ENCODE measurements around the gene RPL3. TPM values are rescaled to one million over a fixed set of nuclear protein-coding genes. Genes with fewer than 3 reads are reported as not detected.

Gene RPL3
- total and polyA plus RNA-seq, 7 experiments from 2014 or later = 1,611 to 5,509 (median 3,848) TPM

Other genes with a start within 250 kb of the RPL3 start
- 10 to 100 TPM; 18.5 to 93.2 (median 21.0) TPM for gene APOBEC3G, start 242.3 kb downstream of the RPL3 start, total RNA-seq
- 10 to 100 TPM; 22.9 to 32.7 TPM for gene APOBEC3G, start 242.3 kb downstream of the RPL3 start, polyA plus RNA-seq
- 10 to 100 TPM in 1 of 5 experiments, 1 to 10 TPM in 1, under 1 TPM in 2, not detected in 1; 0.29 to 31.3 (median 1.5) TPM for gene APOBEC3H, start 222.4 kb downstream of the RPL3 start, total RNA-seq
- not detected for gene APOBEC3H, start 222.4 kb downstream of the RPL3 start, polyA plus RNA-seq
- gene CBX7, start 166.9 kb downstream of the RPL3 start, total RNA-seq = 100 to 1,000 TPM in 2 of 5 experiments, 10 to 100 TPM in 3; 14.2 to 164 (median 76.9) TPM
- gene CBX7, start 166.9 kb downstream of the RPL3 start, polyA plus RNA-seq = 10 to 100 TPM; 24.1 to 32.7 TPM
- 1 to 10 TPM in 4 of 5 experiments, under 1 TPM in 1; 0.56 to 9.5 (median 2.3) TPM for gene PDGFB, start 74.6 kb downstream of the RPL3 start, total RNA-seq
- gene PDGFB, start 74.6 kb downstream of the RPL3 start, polyA plus RNA-seq = 1 to 10 TPM; 1.4 to 5.8 TPM
- gene SYNGR1, start 30.4 kb upstream of the RPL3 start, total RNA-seq = 1 to 10 TPM in 2 of 5 experiments, under 1 TPM in 3; 0.12 to 7.0 (median 0.92) TPM
- gene SYNGR1, start 30.4 kb upstream of the RPL3 start, polyA plus RNA-seq = 1 to 10 TPM; 1.9 to 2.5 TPM
- 10 to 100 TPM; 27.7 to 51.5 (median 33.8) TPM for gene TAB1, start 80.2 kb upstream of the RPL3 start, total RNA-seq
- gene TAB1, start 80.2 kb upstream of the RPL3 start, polyA plus RNA-seq = 1 to 10 TPM; 4.3 to 5.1 TPM
- 1 to 10 TPM in 3 of 5 experiments, under 1 TPM in 2; 0.57 to 3.2 (median 1.0) TPM for gene MGAT3, start 137.4 kb upstream of the RPL3 start, total RNA-seq
- not detected for gene MGAT3, start 137.4 kb upstream of the RPL3 start, polyA plus RNA-seq
- gene MIEF1, start 182.7 kb upstream of the RPL3 start, total RNA-seq = 10 to 100 TPM; 17.5 to 42.3 (median 37.3) TPM
- 10 to 100 TPM; 27.8 to 33.2 TPM for gene MIEF1, start 182.7 kb upstream of the RPL3 start, polyA plus RNA-seq
- gene ATF4, start 200.9 kb upstream of the RPL3 start, total RNA-seq = 100 to 1,000 TPM; 235 to 293 (median 244) TPM
- gene ATF4, start 200.9 kb upstream of the RPL3 start, polyA plus RNA-seq = 100 to 1,000 TPM in 1 of 2 donors, 10 to 100 TPM in 1; 68.9 to 118 TPM
- gene RPS19BP1, start 213.1 kb upstream of the RPL3 start, total RNA-seq = 10 to 100 TPM; 35.2 to 67.4 (median 61.5) TPM
- gene RPS19BP1, start 213.1 kb upstream of the RPL3 start, polyA plus RNA-seq = 100 to 1,000 TPM in 1 of 2 donors, 10 to 100 TPM in 1; 98.6 to 162 TPM

Data from naive thymus-derived CD4-positive, alpha-beta T cell (primary cell).